Neural progenitor cell (in vitro differentiated cells): ENCODE data around the gene DLGAP4. TPM values are rescaled to one million over a fixed set of nuclear protein-coding genes. Genes with fewer than 3 reads are reported as not detected.
A peak's percentile ranks its signal among the peaks of the same experiment; 100 is the strongest.

Source experiments
- DNase-seq: peaks from one replicate; pipeline ENCODE4 v3.0.0-alpha.2; 2016; ENCODE audit warnings: low spot score
- H2AFZ ChIP-seq: fragments of 200-600 bp; sonication (generic); replicated peaks from 2 replicates; pipeline ENCODE4 v1.6.1; 2016; ENCODE audit warnings: antibody characterized with exemption
- H3F3A ChIP-seq: fragments of 200-600 bp; sonication (generic); 2 replicates; pipeline ENCODE4 v1.6.1; 2016; ENCODE audit warnings: antibody characterized with exemption, low read depth
- H3K27ac ChIP-seq: fragments of 200-600 bp; sonication (generic); 2 replicates; pipeline ENCODE4 v1.5.1; 2016; ENCODE audit warnings: mild to moderate bottlenecking
- H3K27me3 ChIP-seq: fragments of 200-600 bp; sonication (generic); 2 replicates; pipeline ENCODE4 v1.6.1; 2016; ENCODE audit warnings: mild to moderate bottlenecking, moderate library complexity
- H3K36me3 ChIP-seq: fragments of 200-600 bp; sonication (generic); 2 replicates; pipeline ENCODE4 v1.5.1; 2016
- H3K4me1 ChIP-seq: fragments of 200-600 bp; sonication (generic); 2 replicates; pipeline ENCODE4 v1.6.1; 2016; ENCODE audit warnings: mixed run types
- H3K4me2 ChIP-seq: fragments of 200-600 bp; sonication (generic); 2 replicates; pipeline ENCODE4 v1.6.1; 2016
- H3K4me3 ChIP-seq: fragments of 200-600 bp; sonication (generic); 2 replicates; pipeline ENCODE4 v1.5.1; 2016
- H3K79me2 ChIP-seq: fragments of 200-600 bp; sonication (generic); 2 replicates; pipeline ENCODE4 v1.6.1; 2016; ENCODE audit warnings: low read depth
- H3K9ac ChIP-seq: fragments of 200-600 bp; sonication (generic); 2 replicates; pipeline ENCODE4 v1.6.1; 2016
- H3K9me3 ChIP-seq: fragments of 200-600 bp; sonication (generic); 2 replicates; pipeline ENCODE4 v1.5.1; 2016; ENCODE audit warnings: low read depth
- H4K20me1 ChIP-seq: fragments of 200-600 bp; sonication (generic); 2 replicates; pipeline ENCODE4 v1.6.1; 2016; ENCODE audit warnings: low read depth
- H3K27ac Mint-ChIP-seq: 3 replicates; pipeline ENCODE4 v1.8.0; 2021; ENCODE audit warnings: mixed read lengths
- H3K27me3 Mint-ChIP-seq: 2 replicates; pipeline ENCODE4 v1.8.0; 2022; ENCODE audit warnings: low read depth, mild to moderate bottlenecking, inconsistent platforms, moderate library complexity, mixed read lengths; ENCODE audit not compliant: insufficient read depth
- H3K36me3 Mint-ChIP-seq: 3 replicates; pipeline ENCODE4 v1.8.0; 2021; ENCODE audit warnings: mixed read lengths
- H3K4me1 Mint-ChIP-seq: 3 replicates; pipeline ENCODE4 v1.8.0; 2021; ENCODE audit warnings: mixed read lengths
- H3K4me3 Mint-ChIP-seq: 3 replicates; pipeline ENCODE4 v1.8.0; 2021; ENCODE audit warnings: mild to moderate bottlenecking, moderate library complexity, mixed read lengths
- H3K9me3 Mint-ChIP-seq: 3 replicates; pipeline ENCODE4 v1.8.0; 2020; ENCODE audit warnings: mixed read lengths
- EZH2 ChIP-seq: fragments of 200-600 bp; sonication (generic); IDR thresholded peaks from 2 replicates; pipeline ENCODE4 v1.6.1; 2017; ENCODE audit warnings: antibody characterized with exemption, mild to moderate bottlenecking, moderate library complexity
- EZH2phosphoT487 ChIP-seq: fragments of 200-600 bp; sonication (generic); IDR thresholded peaks from 2 replicates; pipeline ENCODE4 v1.6.1; 2017; ENCODE audit warnings: antibody characterized with exemption
- total RNA-seq: library from RNA; depleted of rRNA; stranded (reverse); fragments of >200 nt; gene quantifications from 2 replicates; pipeline ENCODE4 v1.2.3, GENCODE V29; 2015; ENCODE audit warnings: low replicate concordance
- TF ChIP-seq, protein P1 (sequence below): fragments of 200-600 bp; sonication (generic); IDR thresholded peaks from 2 replicates; pipeline ENCODE4 v1.5.1; 2017; ENCODE audit warnings: antibody characterized with exemption, mild to moderate bottlenecking

DLGAP4 gene
- total RNA-seq, 1 donor from 2014 or later = 21.7 TPM

DNA sequence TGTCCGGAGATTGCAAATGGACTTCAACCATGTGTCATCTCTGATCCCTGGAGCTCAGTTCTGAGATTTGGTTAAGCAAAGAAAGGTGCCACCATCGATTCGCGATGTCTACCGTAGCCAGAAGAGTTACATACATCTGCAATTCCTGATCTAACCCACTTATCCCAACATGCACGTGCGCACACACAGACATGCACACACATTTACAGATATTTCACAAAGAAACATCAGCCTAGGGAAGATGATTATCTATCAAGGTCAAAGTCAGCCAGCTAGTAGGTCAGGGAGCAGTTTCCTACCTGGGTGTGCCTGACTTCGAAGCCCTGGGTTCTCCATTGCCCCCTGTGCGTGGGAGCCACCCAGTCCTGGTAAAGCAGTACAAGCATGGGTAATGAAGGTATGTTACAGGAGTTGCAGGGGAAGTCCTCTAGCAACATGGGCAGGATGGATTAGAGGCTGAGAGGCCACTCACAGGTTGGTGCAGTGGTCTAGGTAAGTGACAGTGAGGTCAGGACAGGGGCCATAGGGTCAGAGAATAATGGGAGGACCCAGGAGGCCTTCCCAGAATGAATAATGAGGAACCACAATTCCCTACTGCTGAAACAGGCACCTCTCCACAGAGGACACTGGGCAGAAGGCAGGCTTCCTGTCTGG is 150.0 kb downstream of the DLGAP4 start:
- peaks cover 17% of the 10 kb centered on the region for H3K27me3 Mint-ChIP-seq
- H3K9ac ChIP-seq = no peak overlapping the region
- H4K20me1 ChIP-seq = no peaks in the 10 kb centered on the region
- no peaks in the 10 kb centered on the region for H3K79me2 ChIP-seq
- peaks cover 11% of the 10 kb centered on the region for H3K4me1 ChIP-seq
- no peak overlapping the region for H3K4me3 Mint-ChIP-seq
- TF ChIP-seq, protein P1, sequence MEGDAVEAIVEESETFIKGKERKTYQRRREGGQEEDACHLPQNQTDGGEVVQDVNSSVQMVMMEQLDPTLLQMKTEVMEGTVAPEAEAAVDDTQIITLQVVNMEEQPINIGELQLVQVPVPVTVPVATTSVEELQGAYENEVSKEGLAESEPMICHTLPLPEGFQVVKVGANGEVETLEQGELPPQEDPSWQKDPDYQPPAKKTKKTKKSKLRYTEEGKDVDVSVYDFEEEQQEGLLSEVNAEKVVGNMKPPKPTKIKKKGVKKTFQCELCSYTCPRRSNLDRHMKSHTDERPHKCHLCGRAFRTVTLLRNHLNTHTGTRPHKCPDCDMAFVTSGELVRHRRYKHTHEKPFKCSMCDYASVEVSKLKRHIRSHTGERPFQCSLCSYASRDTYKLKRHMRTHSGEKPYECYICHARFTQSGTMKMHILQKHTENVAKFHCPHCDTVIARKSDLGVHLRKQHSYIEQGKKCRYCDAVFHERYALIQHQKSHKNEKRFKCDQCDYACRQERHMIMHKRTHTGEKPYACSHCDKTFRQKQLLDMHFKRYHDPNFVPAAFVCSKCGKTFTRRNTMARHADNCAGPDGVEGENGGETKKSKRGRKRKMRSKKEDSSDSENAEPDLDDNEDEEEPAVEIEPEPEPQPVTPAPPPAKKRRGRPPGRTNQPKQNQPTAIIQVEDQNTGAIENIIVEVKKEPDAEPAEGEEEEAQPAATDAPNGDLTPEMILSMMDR = no peak
- no peak overlapping the region for H3K4me2 ChIP-seq
- H3K4me1 Mint-ChIP-seq = peaks cover 26% of the 10 kb centered on the region
- no peak for DNase-seq
- no peaks in the 10 kb centered on the region for H3K9me3 Mint-ChIP-seq
- peak overlapping the region; percentile 26 for H3K27ac Mint-ChIP-seq
- H3K36me3 ChIP-seq = no peaks in the 10 kb centered on the region
- H3K36me3 Mint-ChIP-seq = no peaks in the 10 kb centered on the region
- no peaks in the 10 kb centered on the region for H3K9me3 ChIP-seq
- no peaks in the 10 kb centered on the region for H3K27me3 ChIP-seq
- H3F3A ChIP-seq = peaks cover 13% of the 10 kb centered on the region
- H3K27ac ChIP-seq = no peak overlapping the region
- no peak overlapping the region for H3K4me3 ChIP-seq
- H2AFZ ChIP-seq = no peak overlapping the region

DNA sequence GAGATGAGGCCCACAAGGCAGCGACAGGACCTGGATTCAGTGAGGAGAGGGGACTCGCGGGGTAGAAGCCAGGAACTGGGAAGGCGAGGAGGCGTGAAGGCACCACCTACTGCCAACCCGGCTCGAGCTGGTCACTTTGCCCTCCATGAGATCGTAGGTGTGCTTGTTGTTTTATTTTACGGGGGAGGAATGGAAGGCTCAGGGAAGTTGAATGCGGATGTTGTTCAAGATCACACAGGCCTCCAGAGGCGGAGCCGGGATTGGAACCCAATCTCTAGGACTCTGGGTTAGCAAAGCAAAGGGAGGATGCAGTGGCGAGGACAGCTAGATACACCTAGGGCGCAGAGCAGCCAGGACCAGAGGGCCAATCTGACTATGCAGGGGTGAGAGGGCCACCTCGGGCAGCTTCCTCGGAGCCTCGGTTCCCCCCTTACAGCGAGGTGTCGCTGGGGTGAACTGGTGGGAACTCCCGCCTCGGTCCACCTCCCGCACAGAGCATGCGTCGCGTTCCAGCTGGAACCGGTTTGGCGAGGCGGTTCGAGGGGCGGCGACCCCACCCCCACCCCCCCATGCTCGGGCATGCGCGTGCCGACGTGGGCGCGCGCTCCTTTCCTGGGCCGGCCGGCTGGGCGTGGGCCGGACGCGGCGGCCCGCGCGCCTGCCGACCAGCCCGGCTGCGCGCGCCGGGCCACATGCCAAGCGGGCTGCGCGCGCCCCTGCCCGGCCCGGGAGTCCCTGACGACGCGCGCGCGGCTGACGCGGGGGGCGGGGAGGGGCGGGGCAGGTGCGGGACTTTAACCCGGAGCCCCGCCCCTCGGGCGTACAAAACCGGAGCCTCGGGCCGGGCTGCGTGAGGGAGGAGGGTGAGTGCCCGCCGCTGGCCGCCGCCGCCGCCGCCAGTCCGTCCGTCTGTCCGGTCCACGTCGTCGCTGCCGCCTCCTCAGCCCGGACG is 154.8 kb downstream of the DLGAP4 start:
- H3K9ac ChIP-seq = no peak overlapping the region
- H3K4me2 ChIP-seq = no peak overlapping the region
- DNase-seq = peak; percentile 99
- Mint-ChIP-seq H3K27me3 (peaks cover 14% of the 10 kb centered on the region), H3K4me3 (peak overlapping the region; percentile 76), H3K9me3 (no peaks in the 10 kb centered on the region), H3K36me3 (no peaks in the 10 kb centered on the region), H3K4me1 (peaks cover 37% of the 10 kb centered on the region), H3K27ac (peak overlapping the region; percentile 80)
- H3K9me3 ChIP-seq = no peaks in the 10 kb centered on the region
- TF ChIP-seq, protein P1 = no peak
- TF ChIP-seq EZH2 = no peak
- no peaks in the 10 kb centered on the region for H3K36me3 ChIP-seq
- H3K27me3 ChIP-seq = no peaks in the 10 kb centered on the region
- H3K4me1 ChIP-seq = peaks cover 30% of the 10 kb centered on the region
- no peak overlapping the region for H3K27ac ChIP-seq
- H3K4me3 ChIP-seq = peak overlapping the region; percentile 82
- peaks cover 43% of the 10 kb centered on the region for H3K79me2 ChIP-seq
- H2AFZ ChIP-seq = peak overlapping the region; percentile 1
- peaks cover 40% of the 10 kb centered on the region for H4K20me1 ChIP-seq
- peaks cover 35% of the 10 kb centered on the region for H3F3A ChIP-seq

DNA sequence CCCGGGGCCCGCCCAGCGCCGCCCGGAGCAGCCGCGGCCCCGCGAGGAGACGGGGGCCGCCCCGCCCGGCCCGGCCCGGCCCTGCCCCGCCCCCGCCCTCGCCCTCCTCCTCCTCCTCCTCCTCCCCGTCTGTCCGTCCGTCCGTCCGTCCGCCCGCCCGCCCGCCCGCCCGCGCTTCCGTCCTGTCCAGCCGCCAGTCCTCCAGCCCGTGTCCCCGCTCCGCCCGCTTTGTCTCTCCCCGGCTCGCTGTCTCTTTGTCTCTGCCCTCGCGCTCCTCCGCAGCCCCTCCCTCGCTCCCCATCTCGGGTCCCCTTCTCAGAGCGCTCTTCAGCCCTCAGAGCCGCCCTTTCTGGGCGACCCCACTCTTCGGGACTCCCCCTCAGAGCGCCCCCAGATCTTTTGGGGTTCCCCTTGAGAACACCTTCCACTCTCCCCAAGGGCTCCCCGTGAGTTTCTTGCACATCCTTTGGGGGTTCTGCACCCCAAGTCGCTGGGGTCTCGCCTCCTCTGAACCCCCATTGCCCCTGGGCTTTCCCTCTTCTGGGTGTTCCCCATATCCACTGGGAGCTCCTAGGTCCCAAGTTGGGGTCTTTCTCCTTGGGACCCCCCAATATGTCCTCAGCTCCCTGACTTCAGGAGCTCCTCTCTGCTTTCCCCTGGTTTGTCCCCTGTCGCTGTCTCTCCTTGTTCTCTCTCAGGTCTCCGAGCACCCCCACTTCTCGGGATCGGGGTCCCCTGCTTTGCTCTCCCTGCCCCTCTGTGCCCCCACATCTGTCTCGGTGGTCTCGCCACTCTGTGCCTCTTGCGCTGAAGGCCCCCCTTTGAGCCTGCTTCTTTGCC is 155.7 kb downstream of the DLGAP4 start:
- H3K9me3 Mint-ChIP-seq = no peaks in the 10 kb centered on the region
- H3K27ac ChIP-seq = no peak overlapping the region

More for the DNA sequence above, 155.7 kb downstream of the DLGAP4 start:
- peaks cover 52% of the 10 kb centered on the region for H3K79me2 ChIP-seq
- no peaks in the 10 kb centered on the region for H3K36me3 ChIP-seq
- DNase-seq = peak; percentile 83
- H3K27me3 ChIP-seq = no peaks in the 10 kb centered on the region
- peak overlapping the region; percentile 97 for H3K4me3 Mint-ChIP-seq
- peak overlapping the region; percentile 48 for H3K9ac ChIP-seq
- peaks cover 30% of the 10 kb centered on the region for H3K4me1 ChIP-seq
- H3F3A ChIP-seq = peaks cover 35% of the 10 kb centered on the region
- TF ChIP-seq EZH2 (no peak), EZH2phosphoT487 (no peak)
- TF ChIP-seq, protein P1 = no peak
- H4K20me1 ChIP-seq = peaks cover 49% of the 10 kb centered on the region
- no peak overlapping the region for H2AFZ ChIP-seq
- H3K36me3 Mint-ChIP-seq = peaks cover 2% of the 10 kb centered on the region
- peaks cover 40% of the 10 kb centered on the region for H3K4me1 Mint-ChIP-seq
- H3K9me3 ChIP-seq = no peaks in the 10 kb centered on the region
- H3K27ac Mint-ChIP-seq = peak overlapping the region; percentile 94
- peaks cover 12% of the 10 kb centered on the region for H3K27me3 Mint-ChIP-seq
- peak overlapping the region; percentile 82 for H3K4me3 ChIP-seq
- H3K4me2 ChIP-seq = peak overlapping the region; percentile 92
